Nephron (organoid): ENCODE data around the gene F2R.
"Not testable (repeated sequence)": the region's sequence is repeated elsewhere in the genome, so short reads cannot be mapped to it uniquely, and the experiment has no call there.

Experiments
- H3K27ac Mint-ChIP-seq, 3 experiments: 2 replicates each; pipeline ENCODE4 v1.8.0; 2020; ENCODE audit warnings: mixed read lengths in 3 of 3, mild to moderate bottlenecking in 2 of 3, moderate library complexity in 1 of 3
- H3K27me3 Mint-ChIP-seq: 2 replicates; pipeline ENCODE4 v1.8.0; 2021; ENCODE audit warnings: low read depth, mild to moderate bottlenecking, moderate library complexity, mixed read lengths
- H3K36me3 Mint-ChIP-seq: 2 replicates; pipeline ENCODE4 v1.8.0; 2020; ENCODE audit warnings: low read depth, mixed read lengths
- H3K4me1 Mint-ChIP-seq: 2 replicates; pipeline ENCODE4 v1.8.0; 2020; ENCODE audit warnings: mixed read lengths
- H3K4me3 Mint-ChIP-seq, 3 experiments: 2 replicates each; pipeline ENCODE4 v1.8.0; 2020; ENCODE audit warnings: mild to moderate bottlenecking in 3 of 3, mixed read lengths in 3 of 3, moderate library complexity in 2 of 3
- H3K9me3 Mint-ChIP-seq: 2 replicates; pipeline ENCODE4 v1.8.0; 2020; ENCODE audit warnings: mixed read lengths
- TF ChIP-seq, protein P1 (sequence below), 3 experiments: fragments of 200-600 bp; sonication (generic); IDR thresholded peaks; one replicate each; pipeline ENCODE4 v1.5.0; 2021; ENCODE audit warnings: antibody characterized with exemption in 3 of 3; ENCODE audit not compliant: unreplicated experiment in 3 of 3

Gene F2R

DNA sequence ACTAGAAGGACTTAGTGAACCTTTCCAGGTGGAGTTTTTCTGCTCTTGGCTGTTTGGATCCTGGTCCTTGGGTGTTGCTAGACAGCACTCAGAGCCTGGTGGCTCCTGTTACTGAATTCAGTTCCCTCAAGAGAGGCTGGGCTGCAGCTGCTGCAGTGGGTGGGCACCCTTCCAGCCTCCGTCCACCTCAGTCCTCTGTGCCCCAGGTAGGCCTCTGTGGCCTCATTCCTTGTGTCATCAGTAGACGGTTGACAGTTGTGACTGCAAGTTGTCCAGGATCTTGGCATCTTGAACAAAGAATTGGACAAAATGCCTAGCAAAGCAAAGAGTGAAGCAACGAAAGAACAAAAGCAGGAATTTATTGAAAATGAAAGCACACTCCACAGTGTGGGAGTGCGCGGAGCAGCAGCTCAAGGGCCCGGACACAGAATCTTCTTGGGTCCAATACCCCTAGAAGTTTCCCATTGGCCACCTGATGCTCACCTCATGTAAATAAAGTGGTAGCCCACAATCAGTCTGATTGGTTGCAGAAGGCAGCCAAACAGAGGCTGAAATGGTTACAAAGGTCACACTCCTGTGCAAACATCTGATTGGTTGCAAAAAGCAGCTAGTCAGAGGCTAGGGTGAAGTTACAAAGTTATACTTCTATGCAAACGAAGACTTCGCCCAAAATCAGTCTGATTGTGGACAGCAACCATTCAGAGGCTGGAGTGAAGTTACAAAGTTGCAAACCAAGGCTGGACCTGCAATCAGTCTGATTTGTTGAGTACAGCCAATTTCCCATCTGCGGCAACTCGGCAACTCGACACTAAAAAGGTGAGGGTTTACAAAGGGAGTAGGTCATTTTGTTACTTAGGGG lies 40.1 kb downstream of the F2R start:
- Mint-ChIP-seq H3K27me3 (peaks cover 6% of the 10 kb centered on the region), H3K9me3 (no peaks in the 10 kb centered on the region), H3K4me3 (no peak overlapping the region), H3K36me3 (no peaks in the 10 kb centered on the region), H3K4me1 (no peaks in the 10 kb centered on the region), H3K27ac (no peak overlapping the region)
- TF ChIP-seq, protein P1, sequence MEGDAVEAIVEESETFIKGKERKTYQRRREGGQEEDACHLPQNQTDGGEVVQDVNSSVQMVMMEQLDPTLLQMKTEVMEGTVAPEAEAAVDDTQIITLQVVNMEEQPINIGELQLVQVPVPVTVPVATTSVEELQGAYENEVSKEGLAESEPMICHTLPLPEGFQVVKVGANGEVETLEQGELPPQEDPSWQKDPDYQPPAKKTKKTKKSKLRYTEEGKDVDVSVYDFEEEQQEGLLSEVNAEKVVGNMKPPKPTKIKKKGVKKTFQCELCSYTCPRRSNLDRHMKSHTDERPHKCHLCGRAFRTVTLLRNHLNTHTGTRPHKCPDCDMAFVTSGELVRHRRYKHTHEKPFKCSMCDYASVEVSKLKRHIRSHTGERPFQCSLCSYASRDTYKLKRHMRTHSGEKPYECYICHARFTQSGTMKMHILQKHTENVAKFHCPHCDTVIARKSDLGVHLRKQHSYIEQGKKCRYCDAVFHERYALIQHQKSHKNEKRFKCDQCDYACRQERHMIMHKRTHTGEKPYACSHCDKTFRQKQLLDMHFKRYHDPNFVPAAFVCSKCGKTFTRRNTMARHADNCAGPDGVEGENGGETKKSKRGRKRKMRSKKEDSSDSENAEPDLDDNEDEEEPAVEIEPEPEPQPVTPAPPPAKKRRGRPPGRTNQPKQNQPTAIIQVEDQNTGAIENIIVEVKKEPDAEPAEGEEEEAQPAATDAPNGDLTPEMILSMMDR (IDR thresholded peaks at IDR 0.05; ENCODE audit: unreplicated experiment in 3 of 3), result no peak

DNA sequence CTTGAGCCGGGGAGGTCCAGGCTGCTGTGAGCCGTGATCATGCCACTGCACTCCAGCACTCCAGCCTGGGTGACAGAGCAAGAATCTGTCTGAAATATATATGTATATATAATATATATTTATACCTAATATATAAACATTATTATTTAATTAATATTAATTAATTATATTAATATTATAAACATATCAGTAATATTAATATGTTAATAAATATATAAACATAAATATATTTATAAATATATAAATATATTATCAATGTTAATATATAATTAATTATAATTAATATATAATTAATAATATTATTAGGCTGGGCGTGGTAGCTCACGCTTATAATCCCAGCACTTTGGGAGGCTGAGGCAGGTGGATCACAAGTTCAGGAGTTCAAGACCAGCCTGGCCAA lies 41.1 kb downstream of the F2R start:
- peaks cover 6% of the 10 kb centered on the region for H3K27me3 Mint-ChIP-seq
- H3K27ac Mint-ChIP-seq, result no peak overlapping the region
- TF ChIP-seq, protein P1 (IDR thresholded peaks at IDR 0.05; ENCODE audit: unreplicated experiment in 3 of 3), result no peak
- H3K36me3 Mint-ChIP-seq, result no peaks in the 10 kb centered on the region
- no peaks in the 10 kb centered on the region for H3K4me1 Mint-ChIP-seq
- H3K4me3 Mint-ChIP-seq, result no peak overlapping the region
- no peaks in the 10 kb centered on the region for H3K9me3 Mint-ChIP-seq

DNA sequence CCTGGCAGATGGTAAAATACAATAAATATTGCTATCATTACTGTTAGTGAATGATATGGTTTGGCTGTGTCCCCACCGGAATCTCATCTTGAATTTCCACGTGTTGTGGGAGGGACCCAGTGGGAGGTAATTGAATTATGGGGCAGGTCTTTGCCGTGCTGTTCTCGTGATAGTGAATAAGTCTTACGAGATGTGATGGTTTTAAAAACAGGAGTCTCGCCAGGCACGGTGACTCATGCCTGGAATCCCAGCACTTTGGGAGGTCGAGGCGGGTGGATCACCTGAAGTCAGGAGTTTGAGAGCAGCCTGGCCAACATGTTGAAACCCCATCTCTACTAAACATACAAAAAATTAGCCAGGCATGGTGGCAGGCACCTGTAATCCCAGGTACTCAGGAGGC lies 45.2 kb downstream of the F2R start:
- H3K4me3 Mint-ChIP-seq, H3K27ac Mint-ChIP-seq, H3K4me1 Mint-ChIP-seq, H3K36me3 Mint-ChIP-seq, H3K27me3 Mint-ChIP-seq: not testable (repeated sequence)
- H3K9me3 Mint-ChIP-seq, result peaks cover 15% of the 10 kb centered on the region

DNA sequence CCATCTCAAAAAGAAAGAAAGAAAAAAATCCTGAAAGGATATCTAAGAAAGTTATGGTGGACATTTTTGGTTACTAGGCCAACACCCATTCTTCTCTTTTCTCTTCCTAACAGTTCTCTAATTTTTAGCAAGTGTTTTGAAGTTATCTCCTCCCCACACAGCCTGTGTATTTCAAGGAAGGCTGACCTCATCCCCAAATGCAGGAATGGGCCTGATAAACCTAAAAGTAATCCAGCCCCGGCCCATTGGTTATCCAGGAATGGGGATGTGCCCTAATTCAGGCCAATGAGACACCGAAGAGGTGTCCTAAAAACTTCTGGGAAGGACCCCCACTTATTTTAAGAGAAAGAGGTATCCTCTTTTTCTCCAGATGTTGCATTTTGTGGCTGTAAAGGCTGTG lies 46.6 kb downstream of the F2R start:
- no peaks in the 10 kb centered on the region for H3K36me3 Mint-ChIP-seq
- peaks cover 15% of the 10 kb centered on the region for H3K9me3 Mint-ChIP-seq
- no peaks in the 10 kb centered on the region for H3K4me1 Mint-ChIP-seq
- no peak overlapping the region for H3K4me3 Mint-ChIP-seq
- H3K27me3 Mint-ChIP-seq, result peaks cover 6% of the 10 kb centered on the region
- H3K27ac Mint-ChIP-seq, result no peak overlapping the region
- TF ChIP-seq, protein P1 (IDR thresholded peaks at IDR 0.05; ENCODE audit: unreplicated experiment in 3 of 3), result no peak

DNA sequence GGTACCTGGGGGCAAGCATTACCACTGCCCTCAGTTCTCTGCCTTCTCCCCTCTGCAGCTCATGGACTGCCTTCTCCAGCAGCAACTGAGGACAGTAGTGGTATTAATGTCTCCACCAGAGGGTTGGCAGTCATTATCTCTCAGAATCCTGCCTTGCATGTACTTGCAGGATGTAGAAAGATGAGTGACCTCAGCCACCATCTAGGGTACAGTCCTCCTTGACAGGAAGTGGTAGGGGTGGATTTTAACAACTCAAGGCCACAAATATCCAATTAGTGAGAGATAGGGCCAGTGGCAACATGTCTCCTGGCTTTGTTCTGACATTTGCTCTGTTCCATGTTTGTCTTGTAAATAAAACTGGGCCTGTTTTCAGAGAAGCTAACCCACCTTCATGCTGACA lies 47.2 kb downstream of the F2R start:
- TF ChIP-seq, protein P1 (IDR thresholded peaks at IDR 0.05; ENCODE audit: unreplicated experiment in 3 of 3), result no peak
- Mint-ChIP-seq H3K36me3 (no peaks in the 10 kb centered on the region), H3K4me1 (no peaks in the 10 kb centered on the region), H3K27me3 (peaks cover 6% of the 10 kb centered on the region), H3K27ac (no peak overlapping the region), H3K4me3 (no peak overlapping the region), H3K9me3 (peaks cover 15% of the 10 kb centered on the region)

DNA sequence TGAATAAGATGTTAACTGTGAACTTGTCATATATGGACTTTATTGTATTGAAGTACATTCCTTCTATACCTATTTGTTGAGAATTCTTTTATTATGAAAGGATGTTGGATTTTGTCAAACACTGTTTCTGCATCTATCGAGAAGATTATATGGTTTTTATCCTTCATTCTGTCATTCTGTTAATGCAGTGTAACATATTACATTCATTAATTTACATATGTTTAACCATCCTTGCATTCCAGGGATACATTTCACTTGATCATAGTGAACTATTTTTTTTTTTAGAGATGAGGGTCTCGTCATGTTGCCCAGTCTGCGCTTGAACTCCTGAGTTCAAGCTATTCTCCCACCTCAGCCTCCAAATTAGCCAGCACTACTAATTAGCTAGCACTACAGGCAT lies 48.4 kb downstream of the F2R start:
- Mint-ChIP-seq H3K27ac (no peak overlapping the region), H3K27me3 (no peaks in the 10 kb centered on the region), H3K36me3 (no peaks in the 10 kb centered on the region), H3K4me1 (no peaks in the 10 kb centered on the region), H3K4me3 (no peak overlapping the region), H3K9me3 (peaks cover 15% of the 10 kb centered on the region)
- TF ChIP-seq, protein P1 (IDR thresholded peaks at IDR 0.05; ENCODE audit: unreplicated experiment in 3 of 3), result no peak
